T47D (cell line): ENCODE measurements around the gene TMPRSS11B.
A peak's percentile ranks its signal among the peaks of the same experiment; 100 is the strongest.
"Not testable (repeated sequence)": the region's sequence is repeated elsewhere in the genome, so short reads cannot be mapped to it uniquely, and the experiment has no call there.

Experiments
- DNase-seq, 2 experiments: peaks; one replicate each; pipeline versions ENCODE4 v3.0.0 to v3.0.0-alpha.2; 2011 to 2012; ENCODE audit warnings: low read depth in 1 of 2, low spot score in 1 of 2
- JUND ChIP-seq: IDR thresholded peaks from 2 replicates; pipeline ENCODE4 v1.6.1; 2012; ENCODE audit warnings: low read depth
- in situ Hi-C: cut with HindIII; loops from 2 replicates; pipeline ENCODE4 v1.10.0; 2016; ENCODE audit warnings: low sequenced_read_pairs, low pct_unique_long_range_greater_than_20kb

TMPRSS11B gene, protein sequence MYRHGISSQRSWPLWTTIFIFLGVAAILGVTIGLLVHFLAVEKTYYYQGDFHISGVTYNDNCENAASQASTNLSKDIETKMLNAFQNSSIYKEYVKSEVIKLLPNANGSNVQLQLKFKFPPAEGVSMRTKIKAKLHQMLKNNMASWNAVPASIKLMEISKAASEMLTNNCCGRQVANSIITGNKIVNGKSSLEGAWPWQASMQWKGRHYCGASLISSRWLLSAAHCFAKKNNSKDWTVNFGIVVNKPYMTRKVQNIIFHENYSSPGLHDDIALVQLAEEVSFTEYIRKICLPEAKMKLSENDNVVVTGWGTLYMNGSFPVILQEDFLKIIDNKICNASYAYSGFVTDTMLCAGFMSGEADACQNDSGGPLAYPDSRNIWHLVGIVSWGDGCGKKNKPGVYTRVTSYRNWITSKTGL

DNA sequence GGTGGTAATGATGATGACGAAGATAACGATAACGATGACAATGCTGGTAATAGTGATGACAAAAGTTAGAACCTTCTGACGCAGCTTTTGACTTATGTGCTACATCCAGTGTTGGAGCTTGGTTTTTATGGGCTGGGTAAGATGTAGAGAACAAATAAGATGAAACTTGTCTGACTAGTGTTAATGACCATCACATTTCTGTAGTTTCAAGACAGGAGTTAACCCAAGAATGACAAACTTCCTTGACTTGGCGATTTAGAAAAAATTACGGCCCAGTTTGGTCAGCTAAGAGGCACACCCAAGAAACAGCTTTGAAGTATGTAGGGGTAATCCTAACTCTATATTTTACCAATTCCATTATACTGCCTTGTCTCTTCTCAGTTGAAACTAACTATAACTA is at the start of gene TMPRSS11B:
Gene TMPRSS11B (minus strand): TSS at position 101 of the 400 bp plus-strand sequence. CDS start 136 bp downstream, outside the sequence.
- DNase-seq = no peak
- TF ChIP-seq JUND = no peak
- in situ Hi-C loops = no loop called here

DNA sequence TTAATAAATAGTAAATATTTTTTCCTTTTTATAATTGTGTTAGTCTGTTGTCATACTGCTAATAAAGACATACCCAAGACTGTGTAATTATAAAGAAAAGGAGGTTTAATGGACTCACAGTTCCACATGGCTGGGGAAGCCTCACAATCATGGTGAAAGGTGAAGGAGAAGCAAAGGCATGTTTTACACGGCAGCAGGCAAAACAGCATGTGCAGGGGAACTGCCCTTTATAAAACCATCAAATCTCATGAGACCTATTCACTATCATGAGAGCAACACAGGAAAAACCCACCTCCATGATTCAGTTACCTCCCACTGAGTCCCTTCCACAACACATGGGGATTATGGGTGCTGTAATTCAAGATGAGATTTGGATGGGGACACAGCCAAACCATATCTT is 45.8 kb upstream of the TMPRSS11B start:
- no peak for DNase-seq
- no peak for TF ChIP-seq JUND
- in situ Hi-C loops = no loop called here

DNA sequence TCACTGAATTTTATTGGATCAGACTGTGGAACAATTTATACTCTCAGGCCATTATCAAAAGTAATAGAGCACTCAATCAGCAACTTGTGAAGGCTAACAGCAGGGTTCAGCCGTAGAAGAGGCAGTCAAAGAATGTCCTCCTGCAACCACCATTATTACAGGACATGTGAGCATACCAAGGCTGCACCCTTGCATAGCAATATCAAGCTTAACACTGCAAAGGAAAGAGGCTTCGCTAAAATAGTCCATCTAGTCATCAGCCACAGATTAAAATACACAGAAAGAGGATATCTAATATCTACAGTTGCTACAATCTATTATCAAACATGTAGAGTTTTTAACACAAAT is 42.9 kb upstream of the TMPRSS11B start:
- DNase-seq = no peak
- TF ChIP-seq JUND = no peak
- in situ Hi-C loops = no loop called here

DNA sequence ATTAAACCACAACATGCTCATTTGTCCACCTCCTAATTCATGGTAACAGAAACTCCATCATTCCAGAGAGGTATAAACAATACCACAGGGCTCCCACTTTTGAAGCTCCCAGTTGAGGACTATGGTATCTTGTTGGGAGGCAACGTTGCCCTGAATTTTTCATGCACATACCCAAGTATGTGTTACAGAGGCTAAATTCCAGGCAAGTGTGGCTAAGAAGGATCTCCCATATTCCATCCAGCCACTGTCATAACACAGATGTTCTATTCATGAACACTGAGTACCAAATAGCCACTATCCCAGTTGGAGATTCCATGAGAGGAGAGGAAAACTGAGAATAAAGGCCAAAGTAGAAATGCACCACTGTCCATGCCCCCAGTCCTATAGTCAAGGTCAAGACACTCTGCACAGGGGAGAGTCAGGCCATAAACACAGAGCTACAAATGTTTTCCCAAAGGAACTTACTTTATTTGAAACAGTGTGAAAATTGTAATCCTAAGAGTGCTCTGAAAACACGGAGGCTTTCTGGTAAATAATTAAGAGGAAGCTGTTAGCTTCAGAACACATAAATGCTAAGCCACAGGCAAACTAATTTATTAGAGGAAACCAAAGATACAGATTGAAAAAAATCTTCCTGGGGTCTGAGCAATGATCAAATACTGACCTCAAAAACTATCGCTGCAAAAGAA is 42.4 kb upstream of the TMPRSS11B start:
- in situ Hi-C loops = no loop called here
- TF ChIP-seq JUND = no peak
- no peak for DNase-seq

DNA sequence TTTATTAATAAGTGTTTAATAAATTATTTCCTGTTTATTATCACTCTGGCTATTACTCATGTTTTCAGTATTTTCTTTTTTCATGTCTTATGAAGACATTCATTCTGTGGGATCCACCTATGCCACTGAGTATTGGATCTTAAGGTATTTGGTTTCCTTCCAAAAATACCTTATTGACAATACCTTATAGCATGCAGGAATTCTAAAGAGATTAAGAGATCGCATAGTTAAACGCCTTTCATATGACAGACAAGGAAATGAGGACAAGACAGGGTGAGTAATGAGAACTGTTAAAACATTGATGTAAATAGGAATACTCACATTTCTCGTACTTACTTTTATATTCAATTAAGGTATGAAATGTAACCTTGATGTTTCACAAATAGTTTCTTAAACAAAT is 38.2 kb upstream of the TMPRSS11B start:
- TF ChIP-seq JUND = no peak
- peak in 1 of 2 experiments; percentile 34 for DNase-seq
- in situ Hi-C loops = no loop called here

DNA sequence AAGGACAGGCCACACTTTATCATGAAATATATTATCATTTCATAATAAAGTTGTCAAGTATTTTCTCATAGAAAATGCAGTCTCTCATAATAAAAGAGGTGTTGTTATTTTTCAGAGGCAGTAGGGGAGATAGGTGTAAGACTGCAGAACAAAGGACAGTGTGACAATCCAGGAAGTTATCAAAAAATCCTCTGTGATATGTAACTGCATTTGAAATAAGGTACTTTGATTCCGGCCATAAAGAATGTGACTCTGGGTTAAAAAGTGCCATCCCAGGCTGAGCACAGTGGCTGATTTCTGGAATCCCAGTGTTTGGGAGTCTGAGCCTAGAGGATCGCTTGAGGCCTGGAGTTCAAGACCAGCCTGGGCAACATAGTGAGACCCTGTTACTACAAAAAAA is 37.6 kb upstream of the TMPRSS11B start:
- in situ Hi-C loops = no loop called here
- no peak for TF ChIP-seq JUND

DNA sequence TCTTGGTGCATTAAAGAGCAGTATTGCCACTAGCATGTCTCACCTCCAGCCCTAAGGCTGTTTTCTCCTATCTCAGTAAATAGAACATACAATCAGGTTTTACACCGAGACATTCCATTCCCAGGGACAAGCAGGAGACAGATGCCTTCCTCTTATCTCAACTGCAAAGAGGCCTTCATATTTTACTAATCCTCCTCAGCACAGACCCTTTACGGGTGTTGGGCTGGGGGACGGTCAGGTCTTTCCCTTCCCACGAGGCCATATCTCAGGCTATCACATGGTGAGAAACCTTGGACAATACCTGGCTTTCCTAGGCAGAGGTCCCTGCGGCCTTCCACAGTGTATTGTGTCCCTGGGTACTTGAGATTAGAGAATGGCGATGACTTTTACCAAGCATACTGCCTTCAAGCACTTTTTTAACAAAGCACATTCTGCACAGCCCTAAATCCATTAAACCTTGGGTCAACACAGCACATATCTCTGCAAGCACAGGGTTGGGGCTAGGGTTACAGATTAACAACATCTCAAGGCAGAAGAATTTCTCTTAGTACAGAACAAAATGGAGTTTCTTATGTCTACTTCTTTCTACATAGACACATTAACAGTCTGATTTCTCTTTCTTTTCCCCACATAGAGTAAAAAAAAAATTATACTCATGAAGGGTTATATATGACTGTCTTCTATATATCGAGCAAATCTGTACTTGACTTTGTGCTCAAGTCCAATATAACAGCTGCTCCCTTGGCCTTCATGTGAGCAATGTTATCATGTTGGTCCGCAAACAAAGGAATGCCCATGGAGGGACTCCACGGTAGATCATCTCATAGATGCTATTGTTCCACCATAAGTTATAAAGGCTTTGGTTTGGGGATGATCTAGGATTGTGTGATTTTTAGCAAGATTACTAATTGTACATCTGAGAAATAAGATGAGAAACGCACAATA is 36.6 kb upstream of the TMPRSS11B start:
- in situ Hi-C loops, DNase-seq: not testable (repeated sequence)

More for the DNA sequence above, 37.6 kb upstream of the TMPRSS11B start:
- DNase-seq = no peak

DNA sequence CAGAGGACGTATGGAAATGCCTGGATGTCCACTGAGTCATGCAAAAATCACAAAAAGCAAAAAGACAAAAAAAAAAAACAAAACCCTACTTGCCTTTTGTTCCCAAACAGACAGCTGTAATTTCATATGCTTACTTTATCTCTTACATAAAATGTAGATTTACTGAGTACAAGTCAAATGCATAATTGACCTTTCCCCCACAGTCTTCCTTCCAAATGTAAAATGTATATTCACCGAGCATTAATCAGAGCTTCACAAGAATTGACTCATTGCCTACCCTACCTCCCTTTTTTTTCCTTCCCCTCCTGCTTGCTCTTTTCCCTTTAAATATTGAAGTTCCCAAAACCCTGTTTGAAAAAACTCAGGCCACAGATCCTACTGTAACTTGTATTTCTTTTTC is 32.5 kb upstream of the TMPRSS11B start:
- TF ChIP-seq JUND = no peak
- in situ Hi-C loops = no loop called here

DNA sequence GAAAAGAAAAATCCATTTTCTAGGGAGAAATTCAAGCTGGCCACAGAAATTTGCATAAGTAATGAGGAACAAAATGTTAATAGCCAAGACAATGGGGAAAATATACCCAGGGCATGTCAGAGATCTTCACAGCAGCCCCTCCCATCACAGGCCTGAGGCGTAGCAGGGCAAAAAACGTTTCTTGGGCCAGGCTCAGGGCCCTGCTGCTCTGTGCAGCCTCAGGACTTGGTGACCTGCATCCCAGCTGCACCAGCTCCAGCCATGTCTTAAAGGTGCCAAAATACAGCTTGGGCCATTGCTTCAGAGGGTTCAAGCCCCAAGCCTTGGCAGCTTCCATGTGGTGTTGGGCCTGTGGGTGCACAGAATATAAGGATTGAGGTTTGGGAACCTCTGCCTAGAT is 32.1 kb upstream of the TMPRSS11B start:
- TF ChIP-seq JUND = no peak
- DNase-seq = no peak
- in situ Hi-C loops = no loop called here

More for the DNA sequence above, 32.5 kb upstream of the TMPRSS11B start:
- no peak for DNase-seq

DNA sequence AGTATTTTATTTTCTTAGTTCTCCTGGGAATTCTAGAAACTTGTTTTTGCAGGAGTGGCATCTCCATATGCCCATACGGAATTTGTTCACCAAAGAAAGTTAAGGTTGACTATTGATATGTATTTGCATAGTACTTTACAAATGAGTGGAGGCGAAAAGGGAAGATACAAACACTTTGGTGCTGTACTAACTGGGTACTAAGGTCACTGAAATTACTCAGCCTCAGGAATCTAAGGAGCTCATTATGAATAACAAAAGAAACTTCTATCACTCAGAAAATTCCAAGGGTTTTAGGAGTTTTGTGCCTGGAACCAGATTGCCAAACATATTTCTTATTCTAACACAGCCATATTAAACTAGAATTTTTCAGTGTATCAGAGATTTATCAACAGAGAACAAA is 27.4 kb upstream of the TMPRSS11B start:
- in situ Hi-C loops = no loop called here
- no peak for DNase-seq
- no peak for TF ChIP-seq JUND

DNA sequence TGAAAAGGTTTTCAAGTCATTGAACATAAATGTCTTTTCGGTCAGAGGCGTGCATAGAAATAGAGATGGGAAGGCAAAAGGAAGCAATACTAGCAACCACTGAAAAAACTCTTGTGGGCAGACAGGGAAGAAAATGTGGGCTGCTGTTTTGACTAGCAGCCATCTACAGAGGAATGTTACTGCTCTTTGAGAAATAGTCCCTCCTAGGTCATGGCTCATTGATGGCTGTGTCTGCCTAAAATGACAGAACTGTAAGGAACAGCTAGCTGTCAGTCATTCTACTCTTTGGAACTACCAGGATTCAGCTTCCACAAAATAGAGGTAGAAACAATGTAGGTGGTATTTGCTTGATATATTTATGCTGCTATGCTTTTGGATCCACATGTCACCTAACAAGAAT is 26.9 kb upstream of the TMPRSS11B start:
- DNase-seq = peak in 1 of 2 experiments; percentile 10
- in situ Hi-C loops = no loop called here
- no peak for TF ChIP-seq JUND

DNA sequence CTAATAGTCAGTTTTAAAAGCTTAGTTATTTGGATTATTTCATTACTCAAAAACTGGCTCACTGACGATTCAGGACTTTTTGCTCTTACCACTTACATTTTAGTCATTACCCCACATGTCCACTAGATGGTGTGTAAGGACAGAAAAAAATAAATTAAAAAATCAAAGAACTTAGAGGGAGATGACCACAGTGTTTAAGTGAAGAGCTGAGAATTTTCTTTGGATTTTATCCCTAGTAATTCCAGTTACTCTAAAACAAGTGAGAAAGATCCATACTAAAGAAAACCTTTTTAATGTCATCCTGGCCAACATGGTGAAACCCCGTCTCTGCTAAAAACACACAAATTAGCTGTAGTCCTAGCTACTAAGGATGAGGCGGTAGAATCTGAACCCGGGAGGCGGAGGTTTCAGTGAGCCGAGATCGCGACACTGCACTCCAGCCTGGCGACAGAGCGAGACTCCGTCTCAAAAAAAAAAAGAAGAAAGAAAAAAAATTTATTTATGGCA is 26.4 kb upstream of the TMPRSS11B start:
- in situ Hi-C loops = no loop called here
- no peak for TF ChIP-seq JUND
- peak in 1 of 2 experiments; percentile 75 for DNase-seq

DNA sequence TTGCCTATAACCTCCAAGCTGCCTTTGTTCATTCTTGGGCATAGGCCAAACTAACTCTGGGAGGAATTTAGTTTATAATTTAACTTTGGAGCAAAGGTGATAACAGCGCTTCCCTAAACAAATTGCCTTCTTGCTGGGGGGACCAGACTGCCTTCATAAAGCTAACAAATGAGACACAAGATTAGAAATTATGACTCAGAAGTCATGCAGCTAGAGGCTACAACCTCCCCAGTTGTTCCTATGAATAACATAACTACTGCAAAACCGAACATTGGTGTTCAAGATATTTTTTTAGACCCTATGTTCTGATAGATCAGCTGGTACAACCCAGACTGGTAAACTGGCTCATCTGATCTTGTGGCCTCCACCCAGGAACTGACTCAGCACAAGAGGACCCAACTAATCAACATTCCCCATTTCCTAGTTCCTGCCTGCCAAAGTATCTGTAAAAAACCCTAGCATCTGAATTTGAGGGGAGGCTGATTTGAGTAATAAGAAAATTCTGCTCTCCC is 22.0 kb upstream of the TMPRSS11B start:
- in situ Hi-C loops = no loop called here
- TF ChIP-seq JUND = no peak
- DNase-seq = no peak
